ENCODE results near the gene AUNIP.

The AUNIP gene

DNA sequence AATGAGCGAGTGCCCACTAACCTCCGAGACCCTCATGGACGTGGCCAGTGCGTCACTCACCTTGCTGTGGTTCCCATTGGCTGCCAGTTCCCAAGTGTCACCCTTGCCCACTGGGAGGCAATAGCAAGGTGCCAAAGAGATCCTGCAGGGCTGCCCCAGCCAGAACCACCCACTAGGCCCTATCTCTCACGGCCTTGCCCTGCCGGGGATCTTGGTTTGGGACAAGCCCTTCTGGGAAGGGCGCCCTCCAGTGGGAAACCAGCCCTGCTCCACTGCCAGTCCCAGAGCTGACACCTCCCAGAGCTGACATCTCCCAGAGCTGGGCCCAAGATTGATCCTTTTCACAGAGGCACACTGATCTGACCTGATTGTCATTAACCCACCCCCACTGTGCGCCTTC, 61.3 kb downstream of the AUNIP start:
- DNase-seq (ENCODE audit: low read depth in 1 of 2, low spot score in 1 of 2) = no peak

DNA sequence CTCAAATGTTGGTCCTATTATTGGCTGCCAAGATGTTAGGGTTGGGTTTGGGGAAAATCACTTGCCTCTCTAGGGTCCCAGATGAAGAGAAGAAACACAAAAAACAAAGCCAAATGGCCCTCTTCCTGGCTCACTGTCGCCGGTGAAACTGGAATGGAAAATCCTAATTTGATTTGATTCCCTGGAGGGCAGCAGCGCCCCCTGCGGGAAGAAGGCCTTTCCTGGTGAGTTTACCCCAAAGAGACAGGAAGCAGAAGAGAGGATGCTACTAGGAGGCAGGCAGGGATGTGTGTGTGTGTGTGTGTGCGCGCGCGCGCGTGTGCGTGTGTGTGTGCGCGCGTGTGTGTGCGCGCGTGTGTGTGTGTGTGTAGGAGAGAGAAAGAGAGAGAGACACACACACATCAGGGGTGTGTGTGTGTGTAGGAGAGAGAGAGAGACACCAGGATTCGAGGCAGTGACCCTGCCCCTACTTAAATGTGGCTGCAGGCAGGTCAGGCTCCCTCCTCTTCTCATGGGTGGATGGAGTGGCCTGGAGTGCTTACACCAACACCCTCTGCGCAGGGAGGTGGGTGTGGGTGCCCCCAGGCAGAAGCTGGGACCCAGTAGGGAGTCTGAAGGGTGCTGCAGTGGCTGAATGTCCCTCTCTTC, 62.3 kb downstream of the AUNIP start:
- peak; percentile 65 to 81 for DNase-seq (ENCODE audit: low read depth in 1 of 2, low spot score in 1 of 2)

DNA sequence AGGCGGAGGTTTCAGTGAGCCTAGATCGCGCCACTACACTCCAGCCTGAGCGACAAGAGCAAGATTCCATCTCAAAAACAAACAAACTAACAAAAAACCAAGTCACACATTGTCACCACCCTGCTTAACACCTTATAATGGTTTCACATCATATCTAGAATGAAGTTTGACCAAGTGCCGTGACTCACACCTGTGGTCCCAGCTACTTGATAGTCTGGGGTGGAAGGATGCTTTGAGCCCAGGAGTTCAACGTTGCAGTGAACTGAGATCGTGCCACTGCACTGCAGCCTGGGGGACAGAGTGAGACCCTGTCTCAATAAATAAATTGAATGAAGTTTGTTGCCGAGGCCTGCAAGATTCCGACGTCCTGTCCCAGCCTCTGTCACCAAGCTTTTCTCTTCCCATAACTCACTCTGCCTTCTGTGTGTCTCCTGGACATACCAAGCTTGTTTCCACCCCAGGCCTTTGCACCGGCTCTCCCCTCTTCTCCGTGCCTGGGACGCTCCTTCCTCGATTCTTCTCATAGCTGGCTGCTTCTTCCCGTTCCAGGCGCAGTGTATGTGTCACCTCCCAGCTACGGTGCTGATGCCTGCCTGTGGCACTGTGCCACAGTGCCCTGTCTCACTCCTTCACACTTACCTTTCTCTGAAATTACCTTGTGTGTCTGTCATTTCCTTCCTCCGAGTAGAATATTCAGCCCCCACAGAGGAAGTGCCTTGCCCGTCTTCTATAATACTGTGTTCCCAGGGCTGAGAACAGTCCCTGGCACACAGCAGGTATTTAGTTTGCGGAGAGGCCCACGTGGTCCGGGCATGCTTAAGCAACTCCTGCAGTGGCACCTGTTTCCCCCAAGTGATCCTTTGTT, 63.1 kb downstream of the AUNIP start:
- DNase-seq (ENCODE audit: low read depth in 1 of 2, low spot score in 1 of 2) = no peak

DNA sequence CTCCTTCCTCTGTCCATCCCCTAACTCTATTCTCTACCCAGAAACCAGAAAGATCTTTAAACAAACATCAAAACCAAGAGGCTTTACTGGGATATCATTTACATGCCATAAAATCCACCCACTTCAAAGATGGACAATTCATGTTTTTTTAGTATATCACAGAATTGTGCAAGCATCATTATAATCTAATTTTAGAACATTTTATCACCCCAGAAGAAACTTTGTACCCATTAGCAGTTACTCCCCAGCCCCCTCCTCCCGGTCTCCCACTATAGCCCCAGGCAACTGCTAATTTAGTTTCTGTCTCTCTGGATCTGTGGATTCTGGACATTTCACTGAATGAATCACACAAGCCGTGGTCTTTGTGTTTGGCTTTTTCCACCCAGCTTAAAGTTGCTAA, 64.0 kb downstream of the AUNIP start:
- DNase-seq (ENCODE audit: low read depth in 1 of 2, low spot score in 1 of 2) = no peak

DNA sequence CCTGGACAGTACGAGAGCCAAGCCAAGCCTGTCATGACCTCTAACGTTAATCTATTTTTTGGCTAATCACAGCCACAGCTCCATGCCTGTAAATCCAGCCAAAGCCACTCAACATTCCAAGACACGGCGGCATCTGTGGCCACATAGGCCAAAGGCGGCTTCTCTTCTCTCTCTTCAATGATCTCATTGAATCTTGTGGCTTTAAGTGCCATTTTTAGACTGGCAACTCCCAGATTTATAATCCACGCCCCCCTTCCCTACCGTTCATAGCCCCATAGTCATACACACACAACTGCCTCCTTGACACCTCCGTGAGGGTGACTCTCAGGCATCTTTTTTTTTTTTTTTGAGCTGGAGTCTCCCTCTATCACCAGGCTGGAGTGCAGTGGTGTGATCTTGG, 64.9 kb downstream of the AUNIP start:
- no peak for DNase-seq (ENCODE audit: low read depth in 1 of 2, low spot score in 1 of 2)

DNA sequence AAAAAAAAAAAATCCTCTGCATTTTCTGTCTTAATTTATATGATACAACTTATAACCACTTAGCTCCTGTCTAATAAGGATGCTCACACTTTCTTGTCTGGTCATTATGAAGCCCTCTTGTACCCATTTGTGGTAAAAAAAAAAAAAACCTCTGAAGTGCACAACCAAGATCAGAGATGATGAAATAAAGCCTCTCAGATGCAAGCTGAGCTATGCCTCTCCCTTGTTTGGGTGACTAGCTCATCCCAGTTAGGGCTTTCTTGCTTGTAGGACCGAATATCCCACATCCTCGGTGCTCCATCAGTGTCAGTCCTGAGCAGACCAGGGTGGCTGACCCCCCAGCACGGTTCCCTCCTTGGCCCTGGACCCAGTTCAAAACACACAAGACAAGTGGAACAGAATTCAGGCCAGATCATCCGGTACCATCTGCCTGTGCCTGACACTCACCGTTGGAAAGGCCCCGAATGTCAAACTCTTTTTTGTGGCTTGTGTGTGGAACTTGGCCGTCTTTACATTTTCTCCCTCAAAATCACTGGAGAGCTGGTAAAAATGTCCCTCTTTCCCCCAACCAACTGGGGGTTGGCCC, 65.6 kb downstream of the AUNIP start:
- no peak for DNase-seq (ENCODE audit: low read depth in 1 of 2, low spot score in 1 of 2)

DNA sequence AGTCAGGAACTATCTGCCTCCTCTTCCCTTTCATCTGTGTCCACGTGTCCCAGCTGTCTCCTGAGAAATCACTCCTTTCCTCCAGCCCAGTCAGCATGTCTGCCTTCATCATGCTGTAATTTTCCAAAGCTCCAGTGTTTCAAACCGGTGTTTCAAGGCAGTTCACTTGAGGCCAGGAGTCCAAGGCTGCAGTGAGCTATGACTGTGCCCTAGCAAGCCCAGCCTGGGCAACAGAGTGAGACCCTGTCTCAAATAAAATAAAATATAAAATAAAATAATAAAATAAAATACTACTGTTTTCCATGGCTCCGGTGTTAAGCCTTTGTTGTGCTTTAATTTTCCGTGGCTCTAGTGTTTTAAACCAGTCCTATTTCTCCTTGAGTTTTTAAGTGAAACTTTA, 67.1 kb downstream of the AUNIP start:
- no peak for DNase-seq (ENCODE audit: low read depth in 1 of 2, low spot score in 1 of 2)

DNA sequence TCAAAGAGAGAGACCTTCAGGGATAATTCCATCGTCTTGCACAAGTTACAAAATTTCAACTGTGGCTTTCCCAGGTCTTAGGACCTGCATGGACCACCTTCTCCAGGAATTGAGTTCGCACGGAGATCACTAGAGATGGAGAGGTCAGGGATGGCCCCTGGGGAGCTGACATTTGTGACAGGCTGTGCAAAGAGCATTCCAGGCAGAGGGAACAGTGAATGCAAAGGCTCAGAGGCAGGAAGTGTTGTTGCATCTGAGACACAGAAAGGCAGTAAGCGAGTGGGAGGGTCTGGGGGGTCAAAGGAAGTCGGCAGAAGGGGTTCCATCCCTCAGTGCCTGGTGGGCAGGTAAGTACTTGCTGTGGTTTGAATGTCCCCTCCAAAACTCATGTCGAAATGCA, 68.8 kb downstream of the AUNIP start:
- no peak for DNase-seq (ENCODE audit: low read depth in 1 of 2, low spot score in 1 of 2)

DNA sequence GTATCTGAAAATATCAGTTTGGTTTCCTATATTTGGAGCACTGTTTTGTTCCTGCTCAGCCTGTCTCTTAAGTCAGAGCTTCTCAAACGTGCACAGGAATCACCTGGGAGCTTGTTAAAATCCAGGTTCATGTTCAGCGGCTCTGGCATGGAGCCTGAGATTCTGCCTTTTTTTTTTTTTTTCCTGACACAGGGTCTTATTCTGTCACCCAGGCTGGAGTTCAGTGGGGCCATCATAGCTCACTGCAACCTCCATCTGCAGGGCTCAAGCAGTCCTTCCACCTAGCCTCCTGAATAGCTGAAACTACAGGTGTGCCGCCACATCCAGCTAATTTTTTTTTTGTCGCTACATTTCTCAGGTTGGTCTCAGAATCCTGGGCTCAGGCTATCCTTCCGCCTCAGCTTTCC, 71.5 kb downstream of the AUNIP start:
- no peak for DNase-seq (ENCODE audit: low read depth in 1 of 2, low spot score in 1 of 2)

DNA sequence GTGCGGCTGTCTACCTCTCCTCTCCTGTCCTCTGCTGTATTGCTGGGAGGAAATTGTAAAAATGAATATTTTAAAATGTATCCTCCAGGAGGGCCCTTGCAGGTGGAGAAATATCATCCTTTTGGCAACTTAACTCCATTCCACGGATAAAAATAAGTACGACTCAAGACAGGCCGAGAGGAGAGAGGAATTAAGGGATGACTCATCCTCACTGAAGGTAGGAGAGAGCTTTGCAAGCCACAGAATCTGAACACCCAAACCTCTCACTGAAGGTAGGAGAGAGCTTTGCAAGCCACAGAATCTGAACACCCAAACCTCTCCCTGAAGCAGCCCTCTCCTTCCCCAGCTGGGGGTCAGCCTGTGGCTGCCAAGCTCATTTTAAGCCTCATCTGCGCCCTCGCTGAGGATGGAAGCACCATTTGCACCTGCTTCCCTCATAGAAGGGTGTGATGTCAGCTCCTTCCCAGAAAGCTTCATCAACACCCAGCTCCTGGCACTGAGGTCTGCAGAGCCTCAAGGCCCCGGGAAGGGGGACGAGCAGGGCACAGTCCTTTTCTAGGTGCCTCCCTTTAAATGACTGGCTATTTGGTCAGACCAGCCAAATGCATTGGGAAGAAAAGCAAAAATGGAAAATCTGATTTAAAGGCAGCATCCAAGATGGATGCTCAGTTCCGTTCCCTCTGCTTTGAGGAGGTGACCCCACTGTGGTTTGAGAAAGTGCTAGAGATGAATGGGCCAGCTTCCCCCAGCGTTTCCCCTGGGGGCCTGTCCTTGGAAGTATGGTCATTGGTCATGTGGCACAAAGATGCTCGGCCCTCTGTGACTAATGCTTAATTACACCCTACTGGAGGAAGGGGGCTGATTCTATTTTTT, 72.1 kb downstream of the AUNIP start:
- no peak for DNase-seq (ENCODE audit: low read depth in 1 of 2, low spot score in 1 of 2)

DNA sequence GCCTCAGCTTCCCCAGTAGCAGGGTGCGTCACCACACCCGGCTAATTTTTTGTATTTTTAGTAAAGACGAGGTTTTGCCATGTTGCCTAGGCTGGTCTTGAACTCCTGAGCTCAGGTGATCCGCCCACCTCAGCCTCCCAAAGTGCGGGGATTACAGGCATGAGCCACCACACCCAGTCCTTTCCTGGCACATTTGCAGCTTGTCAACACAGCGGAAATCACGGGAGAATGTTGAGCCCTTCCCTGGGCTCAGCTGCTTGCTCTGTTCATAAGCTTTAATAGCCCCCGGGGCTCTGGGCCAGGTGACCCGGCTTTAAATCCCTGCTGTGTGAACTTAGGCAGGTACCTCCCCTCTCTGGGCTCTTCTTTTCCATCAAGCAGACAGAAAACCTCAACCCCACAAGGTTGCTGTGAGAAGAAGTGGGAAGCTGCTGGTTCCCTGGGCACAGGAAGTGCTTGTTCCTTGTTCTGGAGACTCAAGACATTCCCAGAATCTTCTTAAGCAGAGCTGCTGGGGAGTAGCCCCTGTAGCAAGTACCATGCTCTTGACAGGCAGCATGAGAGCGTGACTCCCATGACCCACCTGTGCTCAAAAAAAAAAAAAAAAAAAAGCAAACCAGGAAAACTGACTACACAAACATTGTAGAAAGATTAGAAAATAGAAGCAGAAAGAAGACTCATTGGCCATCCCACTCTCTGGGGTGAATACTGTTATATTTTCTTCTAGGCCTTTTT, 73.8 kb downstream of the AUNIP start:
- DNase-seq (ENCODE audit: low read depth in 1 of 2, low spot score in 1 of 2) = no peak

DNA sequence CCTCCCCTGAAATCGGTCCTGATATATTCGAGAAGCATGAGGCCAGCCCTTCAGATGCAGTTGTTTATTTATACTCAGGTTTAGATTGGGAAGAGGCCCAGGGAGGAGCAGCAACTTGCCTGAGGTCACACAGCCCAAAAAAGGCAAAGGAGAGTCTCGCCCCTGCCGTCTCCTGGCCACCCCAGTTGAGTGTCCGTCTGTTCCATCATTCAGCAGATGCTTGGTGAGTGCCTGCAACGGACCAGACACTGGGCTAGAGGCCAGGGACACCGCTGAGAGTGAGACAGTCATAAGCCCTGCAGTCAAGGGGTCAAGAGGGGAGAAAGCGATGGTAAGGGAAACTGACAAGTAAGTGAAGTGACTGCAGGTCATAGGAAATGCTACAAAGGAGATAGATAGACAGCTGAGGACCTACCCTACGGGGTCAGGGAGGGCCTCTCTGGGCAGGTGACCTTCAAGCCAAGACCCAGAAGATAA, 74.6 kb downstream of the AUNIP start:
- DNase-seq (ENCODE audit: low read depth in 1 of 2, low spot score in 1 of 2) = no peak

All from stimulated activated CD4-positive, alpha-beta T cell treated with anti-CD3 and anti-CD28 coated beads, Interleukin-15, amount 100 ng/mL, for 1 hour (primary cell).